Measurements from ENCODE around the gene SNX13. TPM values are rescaled to one million over a fixed set of nuclear protein-coding genes. Genes with fewer than 3 reads are reported as not detected.

The SNX13 gene
- total RNA-seq, 1 experiment from 2014 or later: 29.0 TPM

DNA sequence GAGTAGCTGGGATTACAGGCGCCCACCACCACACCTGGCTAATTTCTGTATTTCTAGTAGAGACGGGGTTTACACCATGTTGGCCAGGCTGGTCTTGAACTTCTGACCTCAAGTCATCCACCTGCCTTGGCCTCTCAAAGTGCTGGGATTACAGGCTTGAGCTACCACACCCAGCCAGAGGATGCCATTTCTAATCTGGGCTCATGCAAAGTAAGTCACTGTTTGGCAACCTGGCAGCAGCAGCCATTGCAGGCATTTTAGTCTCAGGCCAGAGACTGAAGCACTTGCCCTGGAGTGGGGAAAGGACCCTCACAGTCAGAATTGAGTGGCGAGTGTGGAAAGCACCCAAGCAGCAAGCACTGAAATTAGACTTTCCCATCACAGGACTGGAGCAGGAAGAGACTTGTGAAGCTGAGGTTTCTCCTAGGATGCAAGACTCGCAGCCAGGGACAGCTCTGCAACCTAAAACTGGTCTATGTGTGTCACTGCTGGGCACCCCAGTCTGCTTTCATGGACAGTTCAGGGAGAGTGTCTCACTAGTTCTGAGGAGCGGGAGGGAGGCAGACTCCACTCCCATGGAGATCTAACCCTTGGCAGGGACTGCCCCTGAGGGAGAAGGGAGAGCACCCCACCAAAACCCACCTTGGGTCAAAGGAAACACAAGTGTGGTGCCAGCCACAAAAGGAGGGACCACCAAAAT is 27.6 kb downstream of the SNX13 start:
- peaks cover 14 to 16% of the 10 kb centered on the region in 2 experiments for H3K4me1 Mint-ChIP-seq
- Histone ChIP-seq H3K18ac (ENCODE audit: insufficient read length, low read depth, low read length) (no peak overlapping the region), H3K9me3 (ENCODE audit: control insufficient read depth, low read depth, low read length) (no peaks in the 10 kb centered on the region), H3K56ac (ENCODE audit: insufficient read length, low read depth, low read length) (no peak overlapping the region), H4K20me1 (ENCODE audit: control insufficient read depth, insufficient read depth, insufficient read length) (no peaks in the 10 kb centered on the region), H3K4ac (ENCODE audit: low read depth, low read length) (no peak overlapping the region), H2AK5ac (ENCODE audit: insufficient read length, low read length) (no peak overlapping the region), H2AFZ (ENCODE audit: low read length) (no peak overlapping the region), H2BK12ac (ENCODE audit: insufficient read length, low read depth, low read length) (no peak overlapping the region), H4K91ac (ENCODE audit: insufficient read length, low read depth, low read length) (no peak overlapping the region), H3K4me1 (ENCODE audit: insufficient read depth, low read length) (no peaks in the 10 kb centered on the region; the same call in 1 of the 2 replicates), H2BK20ac (ENCODE audit: low read depth, low read length, poor library complexity, severe bottlenecking) (no peak overlapping the region), H3T11ph (ENCODE audit: low read length) (no peak overlapping the region), H2BK5ac (ENCODE audit: insufficient read length, low read length) (no peak overlapping the region), H4K8ac (replicated peaks; ENCODE audit: insufficient read length, low read depth, low read length) (no peak overlapping the region), H3K27ac (ENCODE audit: insufficient read length, low read depth, low read length) (no peak overlapping the region), H4K5ac (ENCODE audit: insufficient read length, low read depth, low read length) (no peak overlapping the region), H3K79me1 (ENCODE audit: insufficient read depth, low read depth, low read length, poor library complexity, severe bottlenecking) (peaks cover 9% of the 10 kb centered on the region), H2BK15ac (ENCODE audit: low read depth, low read length) (no peak overlapping the region), H3K9ac (ENCODE audit: extremely low read depth, insufficient read length, low read length) (no peak overlapping the region), H3K4me2 (ENCODE audit: insufficient read depth, insufficient read length, low read length) (no peak overlapping the region), H3K79me2 (ENCODE audit: insufficient read depth, low read length) (peaks cover 6% of the 10 kb centered on the region; the same call in 1 of the 2 replicates), H2BK120ac (ENCODE audit: low read depth, low read length, poor library complexity, severe bottlenecking) (no peak overlapping the region), H3K23ac (ENCODE audit: insufficient read length, low read depth, low read length) (no peak overlapping the region), H3K27me3 (ENCODE audit: insufficient read depth, low read length) (no peaks in the 10 kb centered on the region), H3K23me2 (ENCODE audit: insufficient read length, low read depth, low read length, poor library complexity, severe bottlenecking) (no peaks in the 10 kb centered on the region), H3K14ac (ENCODE audit: insufficient read depth, low read length) (no peak overlapping the region)
- no peak for TF ChIP-seq CTCF (conservative IDR thresholded peaks at IDR 0.05)
- H3K9me3 Mint-ChIP-seq: peaks cover 0 to 3% of the 10 kb centered on the region in 2 experiments; a peak in 1 of 5 replicates
- WGBS (ENCODE audit: extremely low coverage, insufficient read length, low lambda C conversion rate): no CpG with 5 or more reads among the region's 5 CpGs
- DNase-seq: no peak
- peaks cover 3 to 4% (median 3%) of the 10 kb centered on the region in 3 experiments; a peak in 3 of 7 replicates for H3K36me3 Mint-ChIP-seq (ENCODE audit: insufficient read depth in 1 of 3, low read depth in 3 of 3)
- H3K4me3 Mint-ChIP-seq: no peak overlapping the region
- H3K27ac Mint-ChIP-seq: peak overlapping the region; percentile 71 to 77 (median 75); a peak in 6 of 7 replicates
- no peaks in the 10 kb centered on the region for H3K27me3 Mint-ChIP-seq (ENCODE audit: low read depth)
